HepG2 (cell line): ENCODE data around the gene IKZF4. TPM values are rescaled to one million over a fixed set of nuclear protein-coding genes. Genes with fewer than 3 reads are reported as not detected.

Experiments used
- AHDC1 ChIP-seq: sonication (generic); formaldehyde crosslinking; IDR thresholded peaks from 2 replicates; pipeline ENCODE4 v1.5.1; 2020; ENCODE audit warnings: mild to moderate bottlenecking, missing genetic modification reagents, borderline replicate concordance
- HMG20A ChIP-seq: IDR thresholded peaks from 2 replicates; pipeline ENCODE4 v1.6.1; 2016; ENCODE audit warnings: borderline replicate concordance
- HOXA9 ChIP-seq: sonication (generic); formaldehyde crosslinking; IDR thresholded peaks from 2 replicates; pipeline ENCODE4 v1.8.1; 2022; ENCODE audit warnings: missing genetic modification reagents, mild to moderate bottlenecking, moderate library complexity, borderline replicate concordance
- LRRFIP1 ChIP-seq: sonication (generic); formaldehyde crosslinking; conservative IDR thresholded peaks from 2 replicates; pipeline ENCODE4 v1.4.0; 2020; ENCODE audit warnings: missing genetic modification reagents
- MLXIP ChIP-seq: sonication (generic); formaldehyde crosslinking; IDR thresholded peaks from 2 replicates; pipeline ENCODE4 v1.9.0; 2021; ENCODE audit warnings: missing genetic modification reagents, borderline replicate concordance
- MTA1 ChIP-seq: sonication (generic); formaldehyde crosslinking; IDR thresholded peaks from 2 replicates; pipeline ENCODE4 v1.4.0; 2020; ENCODE audit warnings: missing genetic modification reagents, mild to moderate bottlenecking, borderline replicate concordance
- NFRKB ChIP-seq: fragments of 450-650 bp; IDR thresholded peaks from 2 replicates; pipeline ENCODE4 v1.6.1; 2017
- PPARG ChIP-seq: conservative IDR thresholded peaks from 2 replicates; pipeline ENCODE4 v1.6.1; 2016; ENCODE audit warnings: missing biosample characterization, missing genetic modification reagents
- SRSF9 ChIP-seq: fragments of 200-400 bp; formaldehyde crosslinking; IDR thresholded peaks from 2 replicates; pipeline ENCODE4 v1.6.1; 2018; ENCODE audit warnings: borderline replicate concordance, mild to moderate bottlenecking, low read depth, low read length; ENCODE audit not compliant: insufficient read depth, poor library complexity, severe bottlenecking
- XBP1 ChIP-seq: sonication (generic); formaldehyde crosslinking; IDR thresholded peaks from 2 replicates; pipeline ENCODE4 v1.5.0; 2020; ENCODE audit warnings: missing genetic modification reagents
- ZC3H13 ChIP-seq: sonication (generic); formaldehyde crosslinking; IDR thresholded peaks from 2 replicates; pipeline ENCODE4 v1.8.1; 2023; ENCODE audit warnings: mild to moderate bottlenecking, missing genetic modification reagents, moderate library complexity
- ZMYM3 ChIP-seq: sonication (generic); formaldehyde crosslinking; IDR thresholded peaks from 2 replicates; pipeline ENCODE4 v1.5.1; 2020; ENCODE audit warnings: mild to moderate bottlenecking, missing genetic modification reagents
- ZNF138 ChIP-seq: sonication (generic); formaldehyde crosslinking; IDR thresholded peaks from 2 replicates; pipeline ENCODE4 v1.5.0; 2020; ENCODE audit warnings: mild to moderate bottlenecking, low read depth, missing genetic modification reagents
- ZNF205 ChIP-seq: IDR thresholded peaks from 2 replicates; pipeline ENCODE4 v1.6.1; 2018; ENCODE audit warnings: missing biosample characterization, missing genetic modification reagents
- ZNF235 ChIP-seq: sonication (generic); formaldehyde crosslinking; IDR thresholded peaks from 2 replicates; pipeline ENCODE4 v1.8.1; 2023; ENCODE audit warnings: mild to moderate bottlenecking, missing genetic modification reagents, borderline replicate concordance
- ZNF564 ChIP-seq: sonication (generic); formaldehyde crosslinking; IDR thresholded peaks from 2 replicates; pipeline ENCODE4 v1.8.1; 2023; ENCODE audit warnings: mild to moderate bottlenecking, missing genetic modification reagents
- ZNF703 ChIP-seq: sonication (generic); formaldehyde crosslinking; IDR thresholded peaks from 2 replicates; pipeline ENCODE4 v1.5.1; 2020; ENCODE audit warnings: missing genetic modification reagents, mild to moderate bottlenecking, moderate library complexity, borderline replicate concordance
- polyA plus RNA-seq, 8 experiments: library from polyadenylated mRNA; depleted of rRNA in 3 of 8; stranded (reverse) in 7 of 8; unstranded in 1 of 8; fragments of >200 nt; fragmentation: Illumina TruSeq in 4 of 8; extraction: Trizol in 4 of 8; gene quantifications; 2 replicates each; pipeline versions ENCODE4 v1.2.1 to v1.2.3, GENCODE V29; 2011 to 2016; ENCODE audit warnings: low read depth in 4 of 8, missing spikeins in 1 of 8, mixed read lengths in 1 of 8; ENCODE audit not compliant: insufficient read depth in 1 of 8
- total RNA-seq, 5 experiments: library from RNA; depleted of rRNA; stranded (reverse); fragments of >200 nt; fragmentation: Illumina TruSeq; extraction: Trizol; gene quantifications; 2 replicates each; pipeline ENCODE4 v1.2.3, GENCODE V29; 2016; ENCODE audit warnings: low read depth in 1 of 5

IKZF4 gene
- total and polyA plus RNA-seq, 2 of the 13 experiments (the other 11 are each of a cell fraction or from before 2014, with no cell fraction given), result 0.58 to 2.2 TPM

GRCh38 chr12:56081393-56082347, 60.8 kb downstream of the IKZF4 start (continued):
- TF ChIP-seq LRRFIP1, result no peak
- peak; percentile 88 for TF ChIP-seq MLXIP (CRISPR knock-in tag)
- no peak for TF ChIP-seq XBP1 (CRISPR knock-in tag)
- peak; percentile 81; the same call in 1 of the 2 replicates for TF ChIP-seq ZNF138 (CRISPR knock-in tag)
- no peak for TF ChIP-seq NFRKB
- TF ChIP-seq MTA1 (CRISPR knock-in tag), result peak; percentile 95
- 0 out of 2 replicates have a peak, but pooled peaks have one; percentile 51 for TF ChIP-seq HOXA9 (CRISPR knock-in tag)
- peak; percentile 40; the same call in 1 of the 2 replicates for TF ChIP-seq ZNF235
- no peak; the same call in 1 of the 2 replicates for TF ChIP-seq ZNF703
- peak; percentile 97 for TF ChIP-seq ZNF564
- TF ChIP-seq ZC3H13 (CRISPR knock-in tag), result peak; percentile 89
- TF ChIP-seq SRSF9, result no peak
- TF ChIP-seq AHDC1 (CRISPR knock-in tag), result 0 out of 2 replicates have a peak, but pooled peaks have one; percentile 9
- TF ChIP-seq PPARG (CRISPR knock-in tag), result peak; percentile 95
- TF ChIP-seq HMG20A (CRISPR knock-in tag), result peak; percentile 93
- peak; percentile 94 for TF ChIP-seq ZMYM3 (CRISPR knock-in tag)
- peak; percentile 98 for TF ChIP-seq ZNF205 (CRISPR knock-in tag)
